Amygdala (tissue), 56 donors: ENCODE results near the gene GALNT2.

ENCODE experiments used
- DNase-seq, 56 donors: peaks; one replicate each; lab custom pipeline; 2025; lab: John Stamatoyannopoulos, UW

GALNT2 gene

DNA sequence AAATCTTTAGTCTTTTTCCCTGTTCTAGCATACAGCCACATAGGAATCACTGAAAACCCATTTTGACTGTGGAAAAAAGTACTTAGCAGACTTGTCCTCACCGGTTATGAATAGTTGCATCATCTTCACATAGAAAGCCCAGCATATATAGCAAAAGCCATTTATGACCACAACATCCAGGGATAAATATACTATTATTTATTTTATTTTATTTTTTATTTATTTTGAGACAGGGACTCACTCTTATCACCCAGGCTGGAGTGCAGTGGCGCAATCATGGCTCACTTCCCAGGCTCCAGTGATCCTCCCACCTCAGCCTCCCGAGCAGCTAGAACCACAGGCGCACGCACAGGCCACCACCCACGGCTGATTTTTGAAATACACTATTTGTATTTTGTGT is 175.3 kb downstream of the GALNT2 start:
- DNase-seq = no peak

DNA sequence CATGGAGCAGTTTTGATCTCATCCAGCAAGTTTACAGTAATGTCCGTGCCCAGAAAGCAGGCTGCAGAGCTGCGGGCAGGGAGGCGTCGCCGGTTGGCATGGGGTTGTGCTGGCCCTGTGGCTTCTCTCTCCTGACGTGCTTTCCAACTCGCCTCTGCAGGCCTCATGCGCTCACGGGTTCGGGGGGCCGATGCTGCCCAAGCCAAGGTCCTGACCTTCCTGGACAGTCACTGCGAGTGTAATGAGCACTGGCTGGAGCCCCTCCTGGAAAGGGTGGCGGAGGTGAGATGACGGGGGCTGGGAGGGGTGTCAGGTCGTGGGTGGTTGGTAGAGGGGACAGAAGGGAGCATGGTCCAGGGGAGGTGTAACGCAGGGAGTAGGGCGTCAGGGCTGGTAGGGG is 176.1 kb downstream of the GALNT2 start:
- DNase-seq = no peak

DNA sequence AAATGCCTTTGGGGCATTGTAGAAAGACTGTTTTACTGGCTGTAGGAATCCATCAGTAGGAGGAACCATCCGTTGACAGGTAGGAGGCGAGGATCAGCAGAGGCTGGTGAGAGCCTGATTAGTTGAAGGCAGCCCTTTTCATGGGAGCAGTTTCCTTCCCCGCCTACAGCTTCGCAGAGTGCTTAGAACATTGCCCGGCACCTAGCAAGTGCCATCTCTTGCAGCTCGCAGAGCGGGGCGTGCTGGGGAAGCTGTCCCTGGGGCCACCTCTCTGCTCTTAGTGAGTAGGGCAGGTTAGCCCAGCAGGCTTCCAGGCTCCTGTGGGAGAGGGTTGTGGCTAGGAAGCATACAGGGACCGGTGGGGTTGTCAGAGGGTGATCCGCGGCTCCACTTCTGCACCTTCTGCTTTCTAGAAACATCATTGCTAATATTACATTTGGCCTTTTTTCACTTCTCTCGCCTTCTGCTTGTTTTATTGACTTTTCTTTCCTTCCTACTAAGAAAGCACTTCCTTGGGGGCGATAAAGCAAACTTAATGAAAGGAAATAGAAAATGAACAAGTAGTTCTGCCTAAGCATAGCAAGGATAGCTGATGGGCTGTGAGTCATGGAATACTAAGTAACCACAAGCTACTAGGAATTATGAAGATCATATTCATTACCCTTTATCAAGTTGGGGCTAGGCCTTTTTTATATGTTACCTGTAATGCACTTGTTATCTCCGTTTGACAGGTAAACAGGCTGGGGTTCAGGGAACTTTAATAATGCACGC is 176.7 kb downstream of the GALNT2 start:
- peak in 5 of 56 donors; percentile 25 to 36 (median 36) for DNase-seq

DNA sequence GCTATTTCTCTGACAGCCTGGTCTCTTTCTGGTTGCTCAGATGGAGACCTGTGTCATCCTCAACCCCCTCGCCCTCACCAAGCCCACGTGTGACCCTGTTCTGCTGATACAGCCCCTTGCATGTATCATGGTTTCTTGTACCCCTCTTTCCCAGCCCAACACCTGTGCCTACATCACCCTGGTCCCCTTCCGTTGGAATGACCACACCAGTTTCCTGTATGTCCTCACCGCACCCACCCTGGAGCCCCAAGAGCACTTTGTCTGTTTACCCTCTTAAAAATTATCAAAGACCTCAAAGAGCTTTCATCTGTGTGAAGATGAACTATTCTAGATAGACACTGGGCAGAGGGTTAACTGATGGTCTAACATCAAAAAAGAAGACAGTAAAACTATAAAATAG is 179.5 kb downstream of the GALNT2 start:
- DNase-seq = no peak

DNA sequence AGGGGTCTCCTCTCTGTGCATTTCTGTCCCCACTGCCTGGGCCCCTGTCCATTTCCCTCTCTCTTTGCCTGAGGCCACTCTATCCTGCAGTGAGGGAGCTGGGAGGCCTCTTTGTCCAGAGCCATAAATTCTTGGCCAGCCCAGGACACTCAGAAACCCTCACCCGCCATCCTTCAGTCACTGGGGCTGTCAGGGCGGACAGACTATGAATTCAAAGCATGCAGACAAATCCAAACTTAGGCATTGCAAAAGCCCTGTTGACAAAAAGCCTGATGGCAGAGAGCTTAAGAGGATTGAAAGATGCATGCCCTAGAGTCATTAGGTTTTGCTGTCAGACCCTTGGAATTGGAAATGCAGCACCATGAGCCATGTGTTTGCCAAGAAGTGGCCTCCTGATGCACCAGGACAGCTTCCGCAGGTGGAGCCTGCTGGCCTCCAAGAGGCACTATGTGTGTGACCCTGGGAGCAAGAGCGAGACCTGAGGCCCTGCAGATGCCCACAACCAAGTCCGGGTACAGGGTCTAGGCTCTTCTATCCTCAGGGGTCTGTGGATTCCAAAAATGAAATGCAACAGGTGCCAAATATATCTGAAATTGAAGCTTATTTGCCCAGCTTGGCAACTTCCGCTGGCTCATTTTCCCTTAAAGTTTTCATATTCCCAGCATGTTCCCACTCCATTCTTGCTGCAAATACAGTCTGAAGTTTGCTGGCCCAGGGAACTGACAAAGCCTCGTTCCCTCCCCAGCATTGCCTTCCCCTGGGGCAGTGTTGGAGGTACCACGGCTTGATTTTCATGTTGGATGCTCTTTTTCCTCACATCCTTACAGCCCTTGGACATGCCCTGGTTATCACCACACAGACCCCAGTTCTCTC is 181.2 kb downstream of the GALNT2 start:
- DNase-seq = peak in 4 of 56 donors; percentile 18 to 35 (median 21)

DNA sequence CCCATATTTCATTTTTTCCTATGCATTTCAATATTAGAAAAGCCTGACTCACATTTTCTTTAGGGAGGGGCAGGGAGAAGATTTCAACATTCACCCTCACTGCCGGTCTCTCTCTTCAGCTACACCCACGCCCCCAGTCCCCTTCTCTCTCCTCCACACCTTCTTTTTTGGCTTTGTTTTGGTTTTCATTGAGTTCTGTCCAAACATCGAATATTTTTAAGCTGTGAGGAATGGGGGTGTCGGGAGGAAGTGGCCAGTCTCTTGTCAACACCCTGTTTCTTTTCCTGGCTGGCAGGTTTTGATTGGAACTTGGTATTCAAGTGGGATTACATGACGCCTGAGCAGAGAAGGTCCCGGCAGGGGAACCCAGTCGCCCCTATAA is 181.8 kb downstream of the GALNT2 start:
- DNase-seq = no peak

DNA sequence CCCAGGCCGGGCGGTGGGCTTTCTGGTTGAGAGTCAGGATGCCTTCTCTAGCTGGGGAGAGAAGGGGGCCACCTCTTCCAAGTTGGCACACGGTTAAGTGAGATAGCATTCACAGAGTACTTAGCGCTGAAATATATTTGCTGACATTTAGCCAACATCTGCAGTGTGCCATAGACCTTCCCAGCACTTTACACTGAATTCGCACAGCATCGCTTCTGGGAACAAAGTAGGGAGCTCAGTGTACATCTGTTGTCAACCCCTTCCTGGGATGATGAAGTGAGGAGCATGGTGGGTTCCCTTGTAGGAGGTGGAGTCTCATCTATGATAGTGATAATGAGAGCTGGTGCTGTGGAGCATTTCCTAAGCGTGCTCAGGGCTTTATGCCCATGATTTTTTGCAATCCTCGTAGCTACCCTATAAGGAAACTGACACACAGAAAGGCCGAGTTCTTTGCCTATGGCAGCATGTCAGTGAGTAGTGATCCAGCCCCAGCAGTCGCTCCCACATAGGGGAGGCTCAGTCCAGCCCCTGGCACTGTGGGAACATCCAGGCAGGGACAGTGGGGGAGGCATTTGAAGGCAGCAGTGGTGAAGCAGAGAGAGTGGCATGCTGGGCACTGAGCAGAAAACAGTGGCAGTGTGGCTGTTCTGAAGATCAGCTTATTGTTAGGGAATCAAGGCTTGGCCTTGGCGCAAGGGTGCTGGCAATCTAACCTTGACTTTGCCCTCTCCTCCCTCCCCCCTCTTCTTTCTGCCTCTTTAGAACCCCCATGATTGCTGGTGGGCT is 182.8 kb downstream of the GALNT2 start:
- peak in 2 of 56 donors; percentile 22 for DNase-seq

DNA sequence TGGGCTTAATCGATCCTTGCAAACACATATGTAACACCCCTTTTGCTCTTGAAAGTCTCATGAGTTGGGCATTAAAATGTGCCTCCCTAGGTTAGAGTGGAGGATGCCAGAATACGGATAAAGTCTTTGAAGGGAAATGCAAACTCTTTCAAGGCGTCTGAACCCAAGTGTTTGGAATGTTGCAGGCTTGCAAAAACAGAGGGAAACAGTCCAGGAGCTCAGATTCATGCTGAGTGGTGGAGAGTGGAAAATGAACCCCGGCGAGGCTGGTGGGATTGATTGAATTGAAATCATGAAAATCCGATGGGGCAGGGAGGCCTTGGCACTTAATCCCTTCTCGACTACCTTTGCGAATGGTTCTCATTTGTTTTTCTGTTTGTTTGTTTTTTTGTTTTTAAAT is 183.6 kb downstream of the GALNT2 start:
- DNase-seq = peak in 1 of 56 donors; percentile 28

DNA sequence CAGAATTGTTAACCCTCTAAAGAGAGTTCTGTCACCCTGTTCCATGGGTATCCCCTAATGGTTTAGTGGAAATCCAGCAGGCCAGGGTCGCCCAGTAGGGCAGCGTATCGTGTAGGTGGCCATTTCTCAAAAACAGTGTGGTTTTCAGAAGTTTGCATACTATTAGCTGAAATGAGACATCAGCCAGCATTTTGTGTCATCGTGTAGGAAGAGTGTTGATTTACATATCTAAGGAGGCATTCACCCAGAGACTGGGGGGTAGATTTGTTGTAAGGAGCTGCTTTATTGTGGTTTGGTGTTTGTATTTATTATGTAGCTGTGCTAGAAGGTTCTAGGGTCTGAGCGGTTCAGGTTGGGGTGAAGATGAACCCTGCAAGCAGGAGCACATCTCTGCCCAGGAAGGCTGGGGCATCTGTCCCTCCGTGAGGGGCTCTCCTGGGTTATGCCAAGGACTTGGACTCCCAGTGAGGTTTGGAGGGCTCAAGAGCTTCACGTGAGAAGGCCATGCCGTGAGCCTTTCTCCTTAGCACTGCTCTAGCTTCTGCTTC is 184.7 kb downstream of the GALNT2 start:
- no peak for DNase-seq

DNA sequence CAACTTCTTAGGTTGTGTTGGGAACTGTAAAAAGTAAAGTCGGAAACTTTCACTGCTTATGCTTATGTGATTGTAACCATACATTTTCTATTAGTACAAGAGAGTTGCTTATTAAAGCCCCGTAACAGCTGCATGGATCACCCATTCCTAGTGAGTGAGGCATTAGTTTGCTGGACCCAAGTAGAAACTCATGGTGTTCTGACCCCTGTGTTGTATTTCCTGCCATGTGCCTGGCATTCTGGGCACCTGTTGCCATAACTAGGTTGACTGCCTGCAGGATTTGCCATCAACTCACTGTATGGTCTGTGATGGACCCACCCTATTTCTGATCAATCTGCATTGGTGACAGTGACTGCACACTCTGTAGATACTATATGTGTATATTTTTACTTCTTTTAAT is 186.1 kb downstream of the GALNT2 start:
- DNase-seq = no peak

DNA sequence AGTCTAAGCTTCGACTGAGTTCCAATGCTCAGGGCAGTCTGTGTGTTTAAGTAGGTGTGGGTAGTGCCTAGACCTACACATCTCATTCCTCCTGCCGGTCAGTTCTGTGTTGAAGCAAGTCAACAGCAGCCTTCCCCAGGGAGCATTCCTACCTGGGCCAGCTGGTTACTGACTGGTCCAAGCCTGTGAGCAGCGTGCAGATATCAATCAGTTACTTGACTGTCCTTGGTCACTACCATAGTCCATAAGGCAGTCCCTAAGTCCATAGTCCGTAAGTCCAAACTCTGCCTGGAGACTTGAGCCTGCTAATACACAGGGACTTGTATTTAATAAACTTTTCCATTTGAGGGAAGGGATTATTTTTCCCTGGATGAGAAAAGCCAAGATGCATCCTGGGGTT is 187.2 kb downstream of the GALNT2 start:
- DNase-seq = no peak

DNA sequence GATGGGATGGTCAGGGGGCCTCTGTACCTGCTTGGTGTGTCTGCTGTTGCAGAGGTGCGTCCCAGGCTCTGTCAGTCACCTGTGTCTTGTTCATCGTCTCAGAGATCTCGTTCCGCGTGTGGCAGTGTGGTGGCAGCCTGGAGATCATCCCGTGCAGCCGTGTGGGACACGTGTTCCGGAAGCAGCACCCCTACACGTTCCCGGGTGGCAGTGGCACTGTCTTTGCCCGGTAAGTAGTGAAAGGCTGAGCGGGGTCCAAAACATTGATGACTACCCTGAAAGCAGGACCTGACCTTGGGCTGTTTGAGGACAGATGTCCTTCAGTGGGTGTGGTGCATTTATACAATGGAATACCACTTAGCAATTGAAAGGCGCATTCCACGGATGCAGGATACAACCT is 188.1 kb downstream of the GALNT2 start:
- DNase-seq = no peak

DNA sequence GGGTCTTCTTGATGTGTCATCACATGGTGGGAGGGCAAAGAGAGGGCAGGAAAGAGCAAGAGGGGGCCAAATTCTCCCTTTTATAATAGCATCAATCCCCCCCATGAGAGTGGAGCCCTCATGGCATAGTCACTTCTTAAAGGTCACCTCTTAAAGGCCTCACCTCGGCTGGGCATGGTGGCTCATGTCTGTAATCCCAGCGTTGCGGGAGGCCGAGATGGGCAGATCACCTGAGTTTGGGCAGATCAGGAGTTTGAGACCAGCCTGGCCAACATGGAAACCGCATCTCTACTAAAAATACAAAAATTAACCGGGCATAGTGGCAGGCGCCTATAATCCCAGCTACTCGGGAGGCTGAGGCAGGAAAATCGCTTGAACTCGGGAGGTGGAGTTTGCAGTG is 189.0 kb downstream of the GALNT2 start:
- no peak for DNase-seq

DNA sequence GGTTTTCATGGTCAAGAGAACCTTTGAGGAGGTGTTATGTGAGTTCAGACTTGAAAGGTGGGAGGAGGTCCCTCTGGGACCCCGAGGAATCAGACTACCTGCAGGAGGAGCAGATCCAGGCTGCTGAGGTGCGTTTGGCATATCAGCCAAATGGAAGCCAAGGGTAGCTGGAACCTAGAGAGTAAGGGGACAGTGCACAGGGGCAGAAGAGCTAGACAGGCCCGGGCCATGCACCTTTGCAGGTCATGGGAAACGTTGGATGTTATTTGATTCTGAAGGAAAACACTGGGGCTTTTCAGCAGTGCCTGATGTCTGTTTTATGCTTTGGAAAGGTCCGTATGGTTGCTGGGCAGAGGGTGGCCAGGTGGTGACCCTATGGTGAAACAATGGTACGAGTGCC is 189.9 kb downstream of the GALNT2 start:
- DNase-seq = no peak

DNA sequence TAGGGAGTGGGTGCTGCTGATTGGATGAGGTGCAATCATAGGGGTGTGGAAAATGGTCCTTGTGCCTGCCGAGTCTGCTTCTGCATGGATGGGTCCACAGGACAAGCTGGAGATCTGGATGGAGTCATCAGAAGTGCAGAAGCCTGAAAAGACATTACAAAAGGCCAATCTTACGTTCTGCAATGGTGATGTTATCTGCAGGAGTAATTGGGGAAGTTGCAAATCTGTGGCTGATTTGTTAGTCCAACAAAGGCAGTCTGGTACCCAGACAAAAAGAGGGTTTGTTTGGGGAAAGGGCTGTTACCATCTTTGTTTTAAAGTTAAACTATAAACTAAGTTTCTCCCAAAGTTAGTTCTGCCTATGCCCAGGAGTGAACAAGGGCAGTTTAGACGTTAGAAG is 192.6 kb downstream of the GALNT2 start:
- no peak for DNase-seq

DNA sequence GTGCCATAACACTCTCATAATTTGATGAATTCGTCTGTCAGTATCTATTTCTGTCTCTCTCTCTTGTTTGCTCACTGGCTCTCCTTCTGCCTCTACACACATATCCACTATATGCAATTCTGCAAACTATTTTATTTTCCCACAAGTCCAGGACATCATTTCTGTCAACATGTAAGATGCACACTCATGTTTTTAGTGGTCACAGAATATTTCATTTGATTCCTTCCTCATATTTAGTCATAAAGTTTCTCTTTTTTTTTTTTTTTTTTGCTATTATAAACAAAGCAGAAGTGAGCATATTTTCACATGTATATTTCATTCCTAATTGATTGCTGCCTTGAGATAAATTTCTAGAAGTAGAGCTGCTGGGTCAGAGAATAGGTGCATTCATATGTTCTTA is 193.8 kb downstream of the GALNT2 start:
- DNase-seq = no peak

DNA sequence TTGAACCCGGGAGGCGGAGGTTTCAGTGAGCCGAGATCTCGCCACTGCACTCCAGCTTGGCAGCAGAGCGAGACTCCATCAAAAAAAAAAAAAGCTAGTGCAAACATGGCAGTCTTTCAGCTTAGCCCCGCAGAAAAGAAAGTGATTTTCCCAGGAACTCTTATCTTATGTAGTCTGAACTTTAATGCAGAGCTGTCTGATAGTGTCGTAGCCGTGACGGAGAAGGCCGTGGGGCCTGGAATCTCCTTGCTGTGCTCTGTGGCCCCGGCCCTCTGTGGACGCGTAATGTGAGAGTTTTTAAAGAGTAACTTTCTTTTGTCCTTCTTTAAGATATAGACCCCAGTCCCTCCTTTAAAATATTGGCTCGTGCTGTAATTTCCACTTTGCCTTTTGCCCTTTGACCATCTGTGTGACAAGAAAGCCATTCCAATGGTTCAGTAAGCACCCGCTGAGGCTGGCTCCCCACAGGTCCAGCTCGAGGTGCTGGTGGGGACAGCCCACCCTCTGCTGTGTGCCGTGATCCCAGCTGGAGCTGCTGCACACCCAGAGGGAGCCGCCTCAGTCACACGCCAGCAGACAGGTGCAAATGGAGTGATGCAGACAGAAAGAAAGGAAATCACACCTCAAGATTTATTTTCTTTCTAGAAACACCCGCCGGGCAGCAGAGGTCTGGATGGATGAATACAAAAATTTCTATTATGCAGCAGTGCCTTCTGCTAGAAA is 195.1 kb downstream of the GALNT2 start:
- no peak for DNase-seq

DNA sequence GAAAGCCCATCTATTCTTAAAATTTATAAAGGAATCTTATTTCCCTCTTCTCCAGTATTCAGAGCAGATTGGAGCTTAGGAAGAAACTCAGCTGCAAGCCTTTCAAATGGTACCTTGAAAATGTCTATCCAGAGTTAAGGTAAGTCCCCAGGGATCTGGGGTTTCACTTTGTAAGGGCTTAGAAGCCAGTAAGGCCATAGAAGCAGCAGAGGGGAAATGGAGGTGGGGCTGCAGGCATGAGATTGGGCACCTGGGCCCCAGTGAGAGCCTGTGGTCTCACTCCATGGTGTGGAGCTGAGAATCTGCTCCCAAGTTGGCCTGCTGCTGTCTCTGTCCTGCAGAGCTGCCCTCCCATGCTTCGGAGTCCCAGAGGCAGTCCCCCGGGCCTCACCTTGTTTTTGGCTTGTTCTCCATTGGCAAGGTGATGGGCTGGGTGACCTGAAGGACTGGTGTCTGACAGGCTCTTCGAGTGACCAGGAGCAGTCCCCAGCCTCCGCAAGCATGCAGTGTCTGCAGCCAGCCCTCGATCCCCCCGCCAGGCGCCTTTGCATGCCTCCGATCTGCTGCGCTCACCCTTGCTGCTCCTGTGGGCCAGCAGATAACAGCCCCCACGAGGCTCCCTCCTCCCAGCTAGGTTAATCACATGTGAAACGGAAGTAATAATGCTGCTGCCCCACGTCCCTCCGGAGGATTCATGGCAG is 196.0 kb downstream of the GALNT2 start:
- DNase-seq = no peak

DNA sequence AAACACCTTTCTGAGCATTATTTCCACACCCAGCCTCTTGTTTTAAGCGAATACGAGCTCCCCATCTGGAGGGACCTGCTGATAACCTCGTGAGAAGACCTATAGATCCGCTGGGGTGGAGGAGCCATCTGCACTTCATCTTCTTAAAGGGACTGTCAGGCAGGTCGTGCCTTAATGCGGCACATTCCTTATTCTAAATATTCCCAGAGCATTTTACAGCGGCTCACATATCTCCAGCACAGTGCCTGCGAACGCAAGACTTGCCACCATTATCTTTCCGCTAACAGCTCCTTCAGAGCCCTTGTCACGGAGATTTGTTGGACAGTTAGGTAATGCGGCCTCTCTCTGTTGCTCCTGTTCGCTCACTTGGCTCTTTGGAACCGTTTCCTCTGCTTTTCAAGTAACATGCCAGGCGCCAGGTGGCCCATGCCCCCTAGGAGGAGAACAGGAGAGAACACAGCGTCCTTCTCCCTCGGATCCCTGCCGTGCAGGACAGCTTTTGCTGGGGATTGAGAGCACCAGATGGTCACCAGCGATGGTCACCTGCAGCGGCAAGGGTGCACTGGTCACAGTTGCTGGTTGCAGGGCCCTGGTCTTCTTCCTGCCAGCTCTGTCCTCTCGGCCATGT is 196.6 kb downstream of the GALNT2 start:
- no peak for DNase-seq
